ENCODE data around the gene PSENEN. TPM values are rescaled to one million over a fixed set of nuclear protein-coding genes. Genes with fewer than 3 reads are reported as not detected.
A peak's percentile ranks its signal among the peaks of the same experiment; 100 is the strongest.

The PSENEN gene
- total and polyA plus RNA-seq, 2 experiments from 2014 or later, result 20.6 to 175 TPM

DNA sequence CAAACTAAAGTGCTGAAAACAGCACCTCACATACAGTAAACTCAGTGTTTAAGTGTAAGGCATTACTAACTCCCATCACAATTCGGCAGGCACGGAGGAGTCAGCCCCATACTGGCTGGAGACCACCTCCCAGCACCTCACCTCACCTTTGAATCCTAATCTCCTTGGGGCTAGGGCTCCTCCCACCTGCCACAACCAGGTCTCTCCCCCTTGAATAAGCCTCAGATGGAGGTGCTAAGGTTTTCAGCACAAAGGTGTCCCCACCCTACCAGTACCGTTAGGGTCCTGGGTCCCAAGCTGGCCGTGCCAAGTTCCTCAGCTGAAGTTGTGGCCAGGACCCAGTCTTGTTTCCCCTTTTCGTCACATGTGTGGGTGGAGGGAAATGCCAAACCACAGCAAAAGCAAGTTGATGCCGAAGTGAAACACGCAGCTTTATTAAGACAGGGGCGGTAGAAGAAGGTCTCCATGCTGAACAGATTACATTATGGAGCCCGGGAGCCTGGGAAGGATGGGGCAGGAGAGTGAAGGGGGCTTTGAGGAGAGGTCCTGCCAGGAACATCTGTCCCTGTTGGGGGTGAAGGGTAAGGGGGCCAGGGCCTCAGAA, 3.2 kb upstream of the PSENEN start, which contains the start of gene IGFLR1:
Gene IGFLR1, minus strand, starts transcription at position 332 of the 604 bp plus-strand sequence. CDS start 1,272 bp downstream, outside the sequence.
- Mint-ChIP-seq H3K27me3 (ENCODE audit: insufficient read depth, low read depth, poor library complexity) (peaks cover 5% of the 10 kb centered on the region), H3K36me3 (ENCODE audit: low read depth) (peaks cover 22% of the 10 kb centered on the region), H3K27ac (peak within 1 kb of the TSS; percentile 51; the same call in 1 of the 2 replicates), H3K4me1 (peaks cover 19% of the 10 kb centered on the region), H3K9me3 (no peaks in the 10 kb centered on the region; the same call in 2 of the 3 replicates), H3K4me3 (peak within 1 kb of the TSS; percentile 83)
- TF ChIP-seq EZH2phosphoT487 (IDR thresholded peaks at IDR 0.05; ENCODE audit: unreplicated experiment), result no peak
- TF ChIP-seq EZH2 (IDR thresholded peaks at IDR 0.05; ENCODE audit: low read depth, unreplicated experiment), result no peak
- no peak for TF ChIP-seq ZNF114 (CRISPR knock-in tag; IDR thresholded peaks at IDR 0.05)
- TF ChIP-seq, protein P1, sequence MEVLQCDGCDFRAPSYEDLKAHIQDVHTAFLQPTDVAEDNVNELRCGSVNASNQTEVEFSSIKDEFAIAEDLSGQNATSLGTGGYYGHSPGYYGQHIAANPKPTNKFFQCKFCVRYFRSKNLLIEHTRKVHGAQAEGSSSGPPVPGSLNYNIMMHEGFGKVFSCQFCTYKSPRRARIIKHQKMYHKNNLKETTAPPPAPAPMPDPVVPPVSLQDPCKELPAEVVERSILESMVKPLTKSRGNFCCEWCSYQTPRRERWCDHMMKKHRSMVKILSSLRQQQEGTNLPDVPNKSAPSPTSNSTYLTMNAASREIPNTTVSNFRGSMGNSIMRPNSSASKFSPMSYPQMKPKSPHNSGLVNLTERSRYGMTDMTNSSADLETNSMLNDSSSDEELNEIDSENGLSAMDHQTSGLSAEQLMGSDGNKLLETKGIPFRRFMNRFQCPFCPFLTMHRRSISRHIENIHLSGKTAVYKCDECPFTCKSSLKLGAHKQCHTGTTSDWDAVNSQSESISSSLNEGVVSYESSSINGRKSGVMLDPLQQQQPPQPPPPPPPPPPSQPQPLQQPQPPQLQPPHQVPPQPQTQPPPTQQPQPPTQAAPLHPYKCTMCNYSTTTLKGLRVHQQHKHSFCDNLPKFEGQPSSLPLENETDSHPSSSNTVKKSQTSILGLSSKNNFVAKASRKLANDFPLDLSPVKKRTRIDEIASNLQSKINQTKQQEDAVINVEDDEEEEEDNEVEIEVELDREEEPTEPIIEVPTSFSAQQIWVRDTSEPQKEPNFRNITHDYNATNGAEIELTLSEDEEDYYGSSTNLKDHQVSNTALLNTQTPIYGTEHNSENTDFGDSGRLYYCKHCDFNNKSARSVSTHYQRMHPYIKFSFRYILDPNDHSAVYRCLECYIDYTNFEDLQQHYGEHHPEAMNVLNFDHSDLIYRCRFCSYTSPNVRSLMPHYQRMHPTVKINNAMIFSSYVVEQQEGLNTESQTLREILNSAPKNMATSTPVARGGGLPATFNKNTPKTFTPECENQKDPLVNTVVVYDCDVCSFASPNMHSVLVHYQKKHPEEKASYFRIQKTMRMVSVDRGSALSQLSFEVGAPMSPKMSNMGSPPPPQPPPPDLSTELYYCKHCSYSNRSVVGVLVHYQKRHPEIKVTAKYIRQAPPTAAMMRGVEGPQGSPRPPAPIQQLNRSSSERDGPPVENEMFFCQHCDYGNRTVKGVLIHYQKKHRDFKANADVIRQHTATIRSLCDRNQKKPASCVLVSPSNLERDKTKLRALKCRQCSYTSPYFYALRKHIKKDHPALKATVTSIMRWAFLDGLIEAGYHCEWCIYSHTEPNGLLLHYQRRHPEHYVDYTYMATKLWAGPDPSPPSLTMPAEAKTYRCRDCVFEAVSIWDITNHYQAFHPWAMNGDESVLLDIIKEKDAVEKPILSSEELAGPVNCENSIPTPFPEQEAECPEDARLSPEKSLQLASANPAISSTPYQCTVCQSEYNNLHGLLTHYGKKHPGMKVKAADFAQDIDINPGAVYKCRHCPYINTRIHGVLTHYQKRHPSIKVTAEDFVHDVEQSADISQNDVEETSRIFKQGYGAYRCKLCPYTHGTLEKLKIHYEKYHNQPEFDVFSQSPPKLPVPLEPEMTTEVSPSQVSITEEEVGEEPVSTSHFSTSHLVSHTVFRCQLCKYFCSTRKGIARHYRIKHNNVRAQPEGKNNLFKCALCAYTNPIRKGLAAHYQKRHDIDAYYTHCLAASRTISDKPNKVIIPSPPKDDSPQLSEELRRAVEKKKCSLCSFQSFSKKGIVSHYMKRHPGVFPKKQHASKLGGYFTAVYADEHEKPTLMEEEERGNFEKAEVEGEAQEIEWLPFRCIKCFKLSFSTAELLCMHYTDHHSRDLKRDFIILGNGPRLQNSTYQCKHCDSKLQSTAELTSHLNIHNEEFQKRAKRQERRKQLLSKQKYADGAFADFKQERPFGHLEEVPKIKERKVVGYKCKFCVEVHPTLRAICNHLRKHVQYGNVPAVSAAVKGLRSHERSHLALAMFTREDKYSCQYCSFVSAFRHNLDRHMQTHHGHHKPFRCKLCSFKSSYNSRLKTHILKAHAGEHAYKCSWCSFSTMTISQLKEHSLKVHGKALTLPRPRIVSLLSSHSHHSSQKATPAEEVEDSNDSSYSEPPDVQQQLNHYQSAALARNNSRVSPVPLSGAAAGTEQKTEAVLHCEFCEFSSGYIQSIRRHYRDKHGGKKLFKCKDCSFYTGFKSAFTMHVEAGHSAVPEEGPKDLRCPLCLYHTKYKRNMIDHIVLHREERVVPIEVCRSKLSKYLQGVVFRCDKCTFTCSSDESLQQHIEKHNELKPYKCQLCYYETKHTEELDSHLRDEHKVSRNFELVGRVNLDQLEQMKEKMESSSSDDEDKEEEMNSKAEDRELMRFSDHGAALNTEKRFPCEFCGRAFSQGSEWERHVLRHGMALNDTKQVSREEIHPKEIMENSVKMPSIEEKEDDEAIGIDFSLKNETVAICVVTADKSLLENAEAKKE (CRISPR knock-in tag; IDR thresholded peaks at IDR 0.05), result no peak
- TF ChIP-seq, protein P2, sequence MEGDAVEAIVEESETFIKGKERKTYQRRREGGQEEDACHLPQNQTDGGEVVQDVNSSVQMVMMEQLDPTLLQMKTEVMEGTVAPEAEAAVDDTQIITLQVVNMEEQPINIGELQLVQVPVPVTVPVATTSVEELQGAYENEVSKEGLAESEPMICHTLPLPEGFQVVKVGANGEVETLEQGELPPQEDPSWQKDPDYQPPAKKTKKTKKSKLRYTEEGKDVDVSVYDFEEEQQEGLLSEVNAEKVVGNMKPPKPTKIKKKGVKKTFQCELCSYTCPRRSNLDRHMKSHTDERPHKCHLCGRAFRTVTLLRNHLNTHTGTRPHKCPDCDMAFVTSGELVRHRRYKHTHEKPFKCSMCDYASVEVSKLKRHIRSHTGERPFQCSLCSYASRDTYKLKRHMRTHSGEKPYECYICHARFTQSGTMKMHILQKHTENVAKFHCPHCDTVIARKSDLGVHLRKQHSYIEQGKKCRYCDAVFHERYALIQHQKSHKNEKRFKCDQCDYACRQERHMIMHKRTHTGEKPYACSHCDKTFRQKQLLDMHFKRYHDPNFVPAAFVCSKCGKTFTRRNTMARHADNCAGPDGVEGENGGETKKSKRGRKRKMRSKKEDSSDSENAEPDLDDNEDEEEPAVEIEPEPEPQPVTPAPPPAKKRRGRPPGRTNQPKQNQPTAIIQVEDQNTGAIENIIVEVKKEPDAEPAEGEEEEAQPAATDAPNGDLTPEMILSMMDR (conservative IDR thresholded peaks at IDR 0.05; ENCODE audit: low read depth in 2 of 2), result no peak
- no peak for TF ChIP-seq STAT1 (IDR thresholded peaks at IDR 0.05; ENCODE audit: unreplicated experiment)
- TF ChIP-seq CREB1 (CRISPR knock-in tag; IDR thresholded peaks at IDR 0.05; ENCODE audit: low read depth), result no peak
- no peak for TF ChIP-seq ZNF331 (CRISPR knock-in tag; IDR thresholded peaks at IDR 0.05; ENCODE audit: low read depth)
- Histone ChIP-seq H4K20me1 (replicated peaks; ENCODE audit: insufficient read depth) (no peaks in the 10 kb centered on the region), H3K79me2 (replicated peaks; ENCODE audit: insufficient read depth) (peaks cover 14% of the 10 kb centered on the region), H3K4me1 (ENCODE audit: insufficient read depth) (peaks cover 14% of the 10 kb centered on the region; the same call in 1 of the 2 replicates), H3K9me2 (ENCODE audit: insufficient read depth) (no peaks in the 10 kb centered on the region), H3K27me3 (ENCODE audit: insufficient read depth) (no peaks in the 10 kb centered on the region), H3K4me3 (peak within 1 kb of the TSS; percentile 96), H3F3A (replicated peaks; ENCODE audit: low read depth) (peaks cover 10% of the 10 kb centered on the region), H3K27ac (ENCODE audit: low read depth) (peak within 1 kb of the TSS; percentile 96; the same call in 1 of the 2 replicates), H2AFZ (no peak within 1 kb of the TSS), H3K36me3 (ENCODE audit: insufficient read depth) (peaks cover under 1% of the 10 kb centered on the region; the same call in 1 of the 2 replicates), H3K4me2 (peak within 1 kb of the TSS; percentile 91)
- ATAC-seq (no peak), DNase-seq (ENCODE audit: low spot score) (no peak)

Measured in GM23338 (cell line).